WI38 (cell line): ENCODE data around the gene HRK.

Source experiments
- H3K4me3 ChIP-seq: 2 replicates; pipeline ENCODE4 v1.5.1; 2011; ENCODE audit warnings: low read depth, mild to moderate bottlenecking, control low read depth, low read length
- TF ChIP-seq, protein P1 (sequence below): IDR thresholded peaks from 2 replicates; pipeline ENCODE4 v1.5.1; 2012; ENCODE audit warnings: low read depth, mild to moderate bottlenecking, control low read depth, low read length

HRK gene

GRCh38 chr12:116879509-116880212 is 1.6 kb downstream of the HRK start:
- no peak overlapping the region for H3K4me3 ChIP-seq
- TF ChIP-seq, protein P1, sequence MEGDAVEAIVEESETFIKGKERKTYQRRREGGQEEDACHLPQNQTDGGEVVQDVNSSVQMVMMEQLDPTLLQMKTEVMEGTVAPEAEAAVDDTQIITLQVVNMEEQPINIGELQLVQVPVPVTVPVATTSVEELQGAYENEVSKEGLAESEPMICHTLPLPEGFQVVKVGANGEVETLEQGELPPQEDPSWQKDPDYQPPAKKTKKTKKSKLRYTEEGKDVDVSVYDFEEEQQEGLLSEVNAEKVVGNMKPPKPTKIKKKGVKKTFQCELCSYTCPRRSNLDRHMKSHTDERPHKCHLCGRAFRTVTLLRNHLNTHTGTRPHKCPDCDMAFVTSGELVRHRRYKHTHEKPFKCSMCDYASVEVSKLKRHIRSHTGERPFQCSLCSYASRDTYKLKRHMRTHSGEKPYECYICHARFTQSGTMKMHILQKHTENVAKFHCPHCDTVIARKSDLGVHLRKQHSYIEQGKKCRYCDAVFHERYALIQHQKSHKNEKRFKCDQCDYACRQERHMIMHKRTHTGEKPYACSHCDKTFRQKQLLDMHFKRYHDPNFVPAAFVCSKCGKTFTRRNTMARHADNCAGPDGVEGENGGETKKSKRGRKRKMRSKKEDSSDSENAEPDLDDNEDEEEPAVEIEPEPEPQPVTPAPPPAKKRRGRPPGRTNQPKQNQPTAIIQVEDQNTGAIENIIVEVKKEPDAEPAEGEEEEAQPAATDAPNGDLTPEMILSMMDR, result no peak

- peak overlapping the region; percentile 21; the same call in 1 of the 2 replicates for H3K4me3 ChIP-seq
- TF ChIP-seq, protein P1, result no peak
Observed at GRCh38 chr12:116878567-116879508, 2.4 kb downstream of the HRK start.

DNA sequence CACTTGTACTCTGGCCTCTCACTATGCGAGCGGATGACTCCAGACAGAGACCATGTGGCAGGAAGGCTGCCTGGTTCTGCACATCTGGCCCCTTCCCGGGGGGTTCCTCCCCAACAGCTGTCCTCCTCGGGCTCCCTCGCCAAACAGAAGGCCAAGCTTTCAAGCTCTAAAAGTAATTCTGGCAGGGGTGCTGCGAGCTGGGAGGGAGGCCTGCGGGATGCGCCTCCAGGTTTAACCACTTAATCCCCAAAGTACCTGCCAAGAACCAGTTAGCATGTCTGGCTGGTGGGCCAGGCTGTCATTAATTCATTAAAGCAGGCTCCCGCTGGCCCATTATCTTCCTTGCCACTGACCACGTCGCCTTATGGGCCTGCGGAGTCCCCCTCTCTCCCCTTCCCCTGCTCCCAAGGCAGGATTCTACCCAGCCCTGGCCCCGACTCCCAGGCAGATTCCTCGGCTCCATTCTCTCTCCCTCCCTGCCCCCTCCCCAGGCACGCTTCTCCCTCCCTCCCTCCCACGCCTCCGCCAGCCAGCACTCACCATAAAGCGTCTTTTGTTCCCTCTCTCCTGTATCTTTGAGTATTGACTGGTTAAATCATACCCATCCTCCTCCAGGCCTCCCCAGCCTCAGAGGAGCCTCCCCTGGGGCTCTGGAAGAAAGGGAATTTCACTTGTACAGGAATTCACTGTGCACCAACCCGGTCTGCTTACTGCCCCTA is 4.9 kb downstream of the HRK start:
- no peak overlapping the region for H3K4me3 ChIP-seq
- TF ChIP-seq, protein P1, result no peak

DNA sequence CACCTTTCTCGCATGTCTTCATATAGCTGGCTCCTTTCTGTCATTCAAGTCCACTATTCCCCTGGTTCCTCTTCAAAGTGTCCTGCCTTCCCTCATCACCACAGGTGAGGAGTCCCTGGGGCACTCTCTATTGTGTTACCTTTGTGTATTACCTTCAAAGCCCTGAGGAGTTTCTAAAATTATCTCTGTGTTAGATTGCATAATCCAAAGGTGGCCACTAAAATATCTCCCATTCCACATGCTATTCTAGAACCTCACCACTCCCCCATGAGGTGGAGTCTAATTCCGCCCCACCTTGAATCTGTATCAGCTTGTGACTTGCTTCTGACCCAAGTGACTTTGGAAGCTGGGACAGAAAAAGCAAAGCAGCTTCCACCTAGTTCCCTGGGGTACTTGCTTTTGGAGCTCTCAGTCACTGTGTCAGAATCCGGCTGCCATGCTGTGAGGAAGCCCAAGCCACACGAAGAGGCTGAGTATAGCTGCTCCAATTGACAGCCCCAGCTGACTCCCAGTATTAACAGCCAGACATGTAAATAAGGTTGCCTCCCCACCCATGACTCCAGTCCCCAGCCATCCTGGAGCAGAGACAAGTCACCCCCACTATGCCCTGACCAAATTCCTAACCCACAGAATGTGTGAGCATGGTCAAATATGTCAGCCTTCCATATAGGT is 6.8 kb downstream of the HRK start:
- TF ChIP-seq, protein P1, result no peak
- H3K4me3 ChIP-seq, result no peak overlapping the region

DNA sequence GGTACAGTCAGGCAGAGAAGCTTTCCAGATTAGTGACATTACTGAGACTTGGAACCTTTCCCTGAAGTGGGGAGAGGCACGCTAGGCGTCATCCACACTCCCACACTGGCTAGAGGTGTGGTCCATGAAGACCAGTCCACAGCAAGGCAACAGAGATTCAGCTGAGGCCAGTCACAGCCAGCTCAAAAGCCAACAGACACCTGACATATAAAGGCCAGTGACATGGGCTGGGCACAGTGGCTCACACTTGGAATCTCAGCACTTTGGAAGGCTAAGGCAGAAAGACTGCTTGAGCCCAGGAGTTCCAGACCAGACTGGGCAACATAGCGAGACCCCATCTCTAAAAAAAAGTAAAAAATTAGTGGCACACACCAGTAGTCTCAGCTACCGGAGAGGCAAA is 10.9 kb downstream of the HRK start:
- no peak overlapping the region for H3K4me3 ChIP-seq
- TF ChIP-seq, protein P1, result no peak

GRCh38 chr12:116867523-116867922 is 13.7 kb downstream of the HRK start:
- TF ChIP-seq, protein P1, result no peak
- no peak overlapping the region for H3K4me3 ChIP-seq
